ENCODE data around the gene DLG5.
A peak's percentile ranks its signal among the peaks of the same experiment; 100 is the strongest.

Gene DLG5

GRCh38 chr10:77949167-77949566 lies 22.6 kb upstream of the DLG5 start:
- DNase-seq (ENCODE audit: low read depth in 2 of 2) = no peak

DNA sequence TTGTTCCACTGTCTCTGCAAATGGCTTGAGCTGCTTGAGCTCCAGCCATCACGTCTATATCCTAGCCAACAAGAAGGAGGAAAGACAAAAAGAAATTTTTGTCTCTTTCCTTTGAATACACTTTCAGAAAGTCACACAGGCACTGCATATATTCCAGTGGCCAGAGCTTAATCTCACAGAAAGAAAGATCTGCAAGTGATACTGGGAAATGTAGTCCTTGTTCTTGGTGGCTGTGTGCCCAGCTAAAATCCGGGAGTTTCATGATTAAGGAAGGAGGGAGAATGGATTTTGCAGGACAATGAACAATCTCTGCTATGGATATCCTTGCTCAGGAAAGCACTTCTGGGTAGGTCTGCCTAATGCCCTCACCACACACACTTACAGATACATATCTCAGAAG lies 19.5 kb upstream of the DLG5 start:
- no peak for DNase-seq (ENCODE audit: low read depth in 2 of 2)

DNA sequence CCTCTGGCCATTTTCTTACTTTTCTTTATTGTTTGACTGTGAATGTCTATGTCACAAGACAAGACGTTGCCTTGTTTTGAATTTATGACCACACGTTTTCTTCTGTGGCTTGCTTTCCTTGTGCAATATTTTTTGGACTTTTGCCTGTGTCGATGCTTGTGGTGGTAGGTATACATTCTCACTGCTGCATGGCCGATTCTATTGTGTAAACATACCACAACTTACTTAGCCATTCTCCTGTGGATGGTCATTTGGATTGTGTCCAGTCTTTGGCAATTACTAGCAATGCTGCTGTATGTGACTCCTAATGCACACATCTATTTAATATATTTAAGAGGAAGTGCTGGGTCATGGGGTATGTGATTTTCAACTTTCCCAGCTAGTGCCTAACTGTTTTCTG lies 18.0 kb upstream of the DLG5 start:
- no peak for DNase-seq (ENCODE audit: low read depth in 2 of 2)

- no peak for DNase-seq (ENCODE audit: low read depth in 2 of 2)
These were observed 16.8 kb upstream of the DLG5 start for GRCh38 chr10:77943121-77943901.

- DNase-seq (ENCODE audit: low read depth in 2 of 2) = no peak
These were observed 15.2 kb upstream of the DLG5 start for GRCh38 chr10:77941790-77942189.

- DNase-seq (ENCODE audit: low read depth in 2 of 2) = no peak
These were observed 14.1 kb upstream of the DLG5 start for GRCh38 chr10:77940627-77941026.

DNA sequence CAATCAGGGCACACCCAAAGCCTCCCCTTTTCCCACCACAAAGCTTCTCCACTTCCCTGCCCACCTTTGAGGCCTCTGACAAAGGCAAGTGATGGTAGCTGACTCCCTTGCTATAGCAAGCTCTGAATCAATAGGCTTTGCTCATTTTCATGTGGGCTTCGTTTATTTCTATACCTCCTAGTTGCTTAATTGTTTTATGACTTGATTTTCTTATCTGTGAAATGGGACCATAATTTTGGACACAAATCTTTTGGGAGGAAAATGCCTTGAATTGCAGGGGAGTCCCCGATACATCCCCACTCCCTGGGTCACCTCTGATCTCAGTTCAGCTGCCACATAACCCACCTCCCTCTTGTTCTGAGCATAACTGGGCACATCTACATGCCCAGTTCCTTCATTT lies 13.7 kb upstream of the DLG5 start:
- DNase-seq (ENCODE audit: low read depth in 2 of 2) = no peak

DNA sequence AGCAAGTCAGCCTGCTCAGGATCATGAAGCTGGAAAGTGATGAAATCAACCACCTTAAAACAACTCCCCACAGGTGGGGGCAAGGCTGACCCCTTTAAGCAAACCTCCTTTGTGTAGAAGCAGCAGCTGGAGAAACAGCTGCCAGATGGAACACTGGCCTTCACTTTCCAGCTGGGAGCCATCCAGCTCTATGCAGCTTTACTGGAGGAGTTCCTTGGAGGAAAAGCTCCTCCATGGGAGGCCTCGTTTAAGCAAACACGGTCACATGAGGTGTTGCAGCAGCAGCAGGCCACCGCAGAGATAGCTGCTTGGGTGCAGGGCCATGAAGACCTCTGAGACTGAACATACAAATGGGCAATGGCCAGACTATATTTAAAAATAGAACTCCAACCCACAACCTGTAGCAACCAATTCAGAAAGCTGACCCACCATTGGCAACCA lies 13.0 kb upstream of the DLG5 start:
- no peak for DNase-seq (ENCODE audit: low read depth in 2 of 2)

DNA sequence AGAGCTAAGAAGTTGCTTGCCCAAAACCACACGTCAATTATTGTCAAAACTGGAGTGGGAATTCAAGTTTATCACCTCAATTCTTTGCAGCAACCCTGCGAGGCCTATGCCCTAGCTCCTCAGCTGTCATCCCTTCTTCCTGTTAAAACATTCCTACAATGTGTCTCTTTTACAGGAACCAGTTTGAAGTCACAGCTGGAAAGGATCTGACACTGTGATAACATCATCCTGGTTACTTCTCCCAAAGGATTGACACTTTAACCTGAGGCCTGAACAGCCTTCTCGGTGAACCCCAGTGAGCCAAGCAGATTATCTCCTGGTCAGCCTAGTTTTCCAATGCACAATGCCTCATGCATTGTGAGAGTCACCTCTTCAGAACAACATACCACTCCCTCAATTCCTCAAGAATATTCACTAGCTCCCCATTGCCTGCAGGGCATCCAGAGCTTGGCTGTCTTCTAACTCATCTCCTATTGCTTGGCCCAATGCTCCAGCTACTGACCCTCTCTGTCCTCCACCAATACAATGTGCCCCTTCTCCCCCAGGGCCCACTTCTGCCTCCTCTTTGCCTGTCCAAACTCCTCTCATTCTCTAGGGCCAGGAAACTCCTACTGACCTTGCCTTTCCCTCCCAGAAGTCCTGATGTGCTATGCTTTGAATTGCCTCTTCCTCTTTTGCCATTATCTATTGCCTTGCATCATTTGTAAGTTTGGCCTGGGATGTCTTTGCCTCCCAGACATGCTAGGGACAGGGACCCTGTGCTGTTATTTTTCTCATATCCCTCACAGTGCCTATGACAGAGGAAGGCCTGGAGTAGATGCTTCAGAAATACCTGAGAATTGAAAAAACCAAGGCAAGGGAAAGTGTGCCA lies 10.4 kb upstream of the DLG5 start:
- no peak for DNase-seq (ENCODE audit: low read depth in 2 of 2)

DNA sequence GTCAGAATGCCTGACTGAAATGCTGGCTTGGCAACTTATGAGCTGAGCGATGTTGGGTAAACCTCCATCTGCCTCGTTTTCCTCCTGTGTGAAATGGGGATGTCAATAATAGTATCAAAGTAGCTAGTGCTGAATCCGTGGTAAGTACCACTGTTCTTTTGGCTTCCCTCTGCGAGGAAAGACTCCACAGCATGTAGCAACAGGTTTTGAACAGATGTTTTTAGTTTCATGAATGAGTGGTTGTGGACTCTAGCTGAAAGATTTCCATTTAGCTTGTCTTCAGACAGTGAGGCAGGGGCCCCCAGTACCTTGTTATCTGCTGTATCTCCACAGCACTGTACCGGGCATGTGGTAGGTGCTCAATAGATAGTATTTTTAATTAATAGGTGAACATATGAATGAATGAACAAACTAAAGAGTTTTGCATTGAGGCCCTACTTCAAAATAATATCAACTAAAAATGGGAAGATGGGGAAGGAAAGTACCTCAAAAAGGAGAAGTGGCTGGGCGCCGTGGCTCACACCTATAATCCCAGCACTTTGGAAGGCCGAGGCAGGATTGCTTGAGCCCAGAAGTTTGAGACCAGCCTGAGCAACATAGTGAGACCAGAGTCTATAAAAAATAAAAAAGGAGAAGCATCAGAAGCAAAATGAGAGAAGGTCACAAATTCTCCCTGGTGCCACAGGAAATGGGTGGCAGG lies 5.6 kb upstream of the DLG5 start:
- DNase-seq (ENCODE audit: low read depth in 2 of 2) = no peak

DNA sequence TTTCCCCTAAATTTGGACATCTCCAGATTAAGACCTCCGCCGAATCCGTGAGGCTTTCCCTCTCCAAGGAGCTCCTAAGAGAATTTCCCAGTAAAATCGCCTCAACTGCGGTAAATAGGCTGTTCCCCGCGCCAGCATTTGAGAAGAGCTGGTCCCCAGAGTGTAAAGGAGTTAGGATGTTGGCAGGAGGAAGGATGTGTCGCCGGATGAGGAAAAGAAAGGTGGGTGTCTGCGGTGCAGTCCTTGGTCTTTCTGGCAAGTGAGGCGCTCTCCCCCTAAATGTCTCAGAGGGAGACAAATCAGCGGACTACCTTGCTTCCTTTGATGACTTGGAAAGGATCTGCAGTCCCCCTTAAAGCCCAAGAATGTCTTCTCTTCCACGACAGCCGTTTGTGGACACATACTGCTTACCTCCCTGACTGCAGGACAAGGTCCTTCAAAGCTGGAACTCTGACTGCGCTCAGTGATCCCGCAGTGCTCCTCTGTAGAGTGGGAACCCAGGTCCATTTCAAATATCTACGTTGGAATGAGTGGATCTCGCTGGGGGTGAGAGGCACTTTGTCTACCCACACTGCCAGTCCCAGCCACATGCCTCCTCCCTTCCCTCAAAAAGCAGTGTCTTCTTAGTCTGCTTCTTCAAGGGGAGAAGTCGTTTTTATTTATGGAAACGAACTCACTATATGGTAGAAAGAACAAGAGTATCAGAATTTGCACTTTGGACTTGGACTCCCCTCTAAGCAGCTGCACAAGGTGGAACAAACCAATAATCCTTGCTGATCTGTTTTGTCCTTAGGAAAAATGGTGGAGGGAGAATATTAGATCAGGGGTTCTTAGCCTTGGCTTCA lies 1.1 kb upstream of the DLG5 start:
- DNase-seq (ENCODE audit: low read depth in 2 of 2) = no peak

GRCh38 chr10:77925795-77926565 lies 575 bp downstream of the DLG5 start:
- peak in 1 of 2 donors; percentile 6 for DNase-seq (ENCODE audit: low read depth in 2 of 2)

GRCh38 chr10:77925410-77925794 lies 1.2 kb downstream of the DLG5 start:
- DNase-seq (ENCODE audit: low read depth in 2 of 2) = no peak

- no peak for DNase-seq (ENCODE audit: low read depth in 2 of 2)
These were observed 3.9 kb downstream of the DLG5 start for GRCh38 chr10:77922566-77923179.

- no peak for DNase-seq (ENCODE audit: low read depth in 2 of 2)
These were observed 4.5 kb downstream of the DLG5 start for GRCh38 chr10:77922055-77922454.

- no peak for DNase-seq (ENCODE audit: low read depth in 2 of 2)
These were observed 5.2 kb downstream of the DLG5 start for GRCh38 chr10:77921395-77921794.

- no peak for DNase-seq (ENCODE audit: low read depth in 2 of 2)
These were observed 6.1 kb downstream of the DLG5 start for GRCh38 chr10:77920495-77920894.

DNA sequence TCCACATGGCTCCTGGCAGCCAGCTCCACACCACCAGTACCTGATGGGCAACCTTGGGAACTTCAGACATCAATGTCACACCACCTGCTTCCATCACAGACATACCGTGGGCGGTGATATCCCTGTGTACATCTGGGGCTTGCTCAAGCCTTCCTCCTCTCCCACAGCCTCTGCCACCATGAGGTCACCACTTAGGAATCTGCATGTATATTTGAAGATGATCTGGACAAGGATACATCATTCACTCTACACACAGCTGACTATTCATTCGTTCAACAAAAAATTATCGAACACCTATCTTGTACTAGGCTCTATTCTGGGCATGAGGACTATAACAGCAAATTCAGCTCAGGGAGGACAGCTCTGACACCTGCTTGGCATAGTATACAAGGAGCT lies 6.8 kb downstream of the DLG5 start:
- no peak for DNase-seq (ENCODE audit: low read depth in 2 of 2)

GRCh38 chr10:77915319-77916105 lies 11.0 kb downstream of the DLG5 start:
- DNase-seq (ENCODE audit: low read depth in 2 of 2) = no peak

GRCh38 chr10:77913090-77913489 lies 13.5 kb downstream of the DLG5 start:
- no peak for DNase-seq (ENCODE audit: low read depth in 2 of 2)

All from activated CD4-positive, alpha-beta T cell treated with anti-CD3 and anti-CD28 coated beads for 24 hours (primary cell).